ENCODE data around the gene PPP4C.
"Not testable (repeated sequence)": the region's sequence is repeated elsewhere in the genome, so short reads cannot be mapped to it uniquely, and the experiment has no call there.

PPP4C gene

GRCh38 chr16:30030841-30031413 lies 44.9 kb upstream of the PPP4C start, which contains the start of gene TLCD3B:
TSS of gene TLCD3B (minus strand) at chr16:30031271. CDS start at chr16:30030527, 744 bp downstream.
- H3K4me1 ChIP-seq (ENCODE audit: control insufficient read depth in 1 of 2, insufficient read depth in 1 of 2, low read depth in 1 of 2, low read length in 1 of 2) = peaks cover 0 to 6% of the 10 kb centered on the region in 2 experiments
- H3K36me3 ChIP-seq = no peaks in the 10 kb centered on the region
- H3K27ac ChIP-seq = no peak within 1 kb of the TSS
- no peaks in the 10 kb centered on the region for H3K9me3 ChIP-seq
- no peak within 1 kb of the TSS for H3K4me3 ChIP-seq (ENCODE audit: low read depth in 1 of 2, low read length in 1 of 2)
- TF ChIP-seq, protein P1, sequence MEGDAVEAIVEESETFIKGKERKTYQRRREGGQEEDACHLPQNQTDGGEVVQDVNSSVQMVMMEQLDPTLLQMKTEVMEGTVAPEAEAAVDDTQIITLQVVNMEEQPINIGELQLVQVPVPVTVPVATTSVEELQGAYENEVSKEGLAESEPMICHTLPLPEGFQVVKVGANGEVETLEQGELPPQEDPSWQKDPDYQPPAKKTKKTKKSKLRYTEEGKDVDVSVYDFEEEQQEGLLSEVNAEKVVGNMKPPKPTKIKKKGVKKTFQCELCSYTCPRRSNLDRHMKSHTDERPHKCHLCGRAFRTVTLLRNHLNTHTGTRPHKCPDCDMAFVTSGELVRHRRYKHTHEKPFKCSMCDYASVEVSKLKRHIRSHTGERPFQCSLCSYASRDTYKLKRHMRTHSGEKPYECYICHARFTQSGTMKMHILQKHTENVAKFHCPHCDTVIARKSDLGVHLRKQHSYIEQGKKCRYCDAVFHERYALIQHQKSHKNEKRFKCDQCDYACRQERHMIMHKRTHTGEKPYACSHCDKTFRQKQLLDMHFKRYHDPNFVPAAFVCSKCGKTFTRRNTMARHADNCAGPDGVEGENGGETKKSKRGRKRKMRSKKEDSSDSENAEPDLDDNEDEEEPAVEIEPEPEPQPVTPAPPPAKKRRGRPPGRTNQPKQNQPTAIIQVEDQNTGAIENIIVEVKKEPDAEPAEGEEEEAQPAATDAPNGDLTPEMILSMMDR (IDR thresholded peaks at IDR 0.05) = no peak
- peaks cover 95% of the 10 kb centered on the region for H3K27me3 ChIP-seq

DNA sequence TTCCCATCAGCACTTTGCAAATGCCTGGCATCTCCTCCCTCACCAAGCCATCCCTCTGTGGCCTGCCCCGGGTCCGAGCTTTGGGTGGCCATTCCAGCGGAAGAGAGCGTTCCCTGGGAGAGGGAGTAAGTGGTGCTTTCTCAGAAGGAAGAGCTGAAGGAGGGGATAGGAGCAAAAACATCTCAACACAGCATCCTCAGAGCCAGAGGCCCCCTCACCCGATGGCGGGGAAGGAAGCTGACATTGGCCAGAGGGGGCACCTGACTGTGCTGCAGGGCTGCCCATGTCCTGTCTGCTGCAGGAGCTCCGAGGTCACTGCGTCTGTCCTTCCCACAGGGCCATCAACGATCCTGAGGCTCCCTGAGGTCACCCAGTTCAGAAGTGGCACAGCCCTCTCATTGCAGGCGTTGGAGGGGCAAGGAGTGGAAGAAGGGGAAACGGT lies 44.3 kb upstream of the PPP4C start:
- H3K27ac ChIP-seq = no peak overlapping the region
- H3K36me3 ChIP-seq = no peaks in the 10 kb centered on the region
- peaks cover 95% of the 10 kb centered on the region for H3K27me3 ChIP-seq
- H3K9me3 ChIP-seq = no peaks in the 10 kb centered on the region
- H3K4me1 ChIP-seq (ENCODE audit: control insufficient read depth in 1 of 2, insufficient read depth in 1 of 2, low read depth in 1 of 2, low read length in 1 of 2) = peaks cover 0 to 6% of the 10 kb centered on the region in 2 experiments
- TF ChIP-seq, protein P1 (IDR thresholded peaks at IDR 0.05) = no peak
- H3K4me3 ChIP-seq (ENCODE audit: low read depth in 1 of 2, low read length in 1 of 2) = no peak overlapping the region

GRCh38 chr16:30032083-30032819 lies 43.5 kb upstream of the PPP4C start:
- TF ChIP-seq, protein P1 (IDR thresholded peaks at IDR 0.05) = peak; percentile 84
- Histone ChIP-seq H3K27ac (no peak overlapping the region), H3K36me3 (no peaks in the 10 kb centered on the region), H3K4me1 (ENCODE audit: control insufficient read depth in 1 of 2, insufficient read depth in 1 of 2, low read depth in 1 of 2, low read length in 1 of 2) (peaks cover 0 to 6% of the 10 kb centered on the region in 2 experiments), H3K9me3 (no peaks in the 10 kb centered on the region), H3K4me3 (ENCODE audit: low read depth in 1 of 2, low read length in 1 of 2) (no peak overlapping the region), H3K27me3 (peaks cover 88% of the 10 kb centered on the region)

- TF ChIP-seq, protein P1 (IDR thresholded peaks at IDR 0.05) = no peak
- Histone ChIP-seq H3K4me1 (ENCODE audit: control insufficient read depth in 1 of 2, insufficient read depth in 1 of 2, low read depth in 1 of 2, low read length in 1 of 2) (peaks cover 0 to 6% of the 10 kb centered on the region in 2 experiments), H3K27ac (no peak overlapping the region), H3K9me3 (no peaks in the 10 kb centered on the region), H3K27me3 (peaks cover 78% of the 10 kb centered on the region), H3K4me3 (ENCODE audit: low read depth in 1 of 2, low read length in 1 of 2) (no peak overlapping the region), H3K36me3 (no peaks in the 10 kb centered on the region)
Observed at GRCh38 chr16:30033270-30033669, 42.5 kb upstream of the PPP4C start.

DNA sequence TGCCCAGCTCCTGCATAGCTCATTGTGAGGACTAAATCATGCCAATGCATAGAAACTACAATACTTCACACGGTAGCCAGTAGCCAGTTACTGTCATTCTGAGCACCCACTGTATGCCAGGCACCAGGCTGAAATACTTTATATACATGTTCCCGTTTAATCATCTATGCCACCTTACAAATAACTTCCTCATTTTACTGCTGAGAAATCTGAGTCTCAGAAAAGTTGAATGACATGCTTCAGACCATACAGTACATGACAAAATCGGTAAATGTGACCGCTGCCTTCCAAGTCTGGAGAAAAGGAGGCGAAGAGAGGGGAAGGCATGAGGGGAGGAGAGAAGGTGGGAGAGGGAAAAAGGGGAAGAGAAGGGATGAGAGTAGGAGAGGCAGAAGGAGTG lies 35.6 kb upstream of the PPP4C start:
- no peaks in the 10 kb centered on the region for H3K4me1 ChIP-seq (ENCODE audit: control insufficient read depth in 1 of 2, insufficient read depth in 1 of 2, low read depth in 1 of 2, low read length in 1 of 2)
- peaks cover 22% of the 10 kb centered on the region for H3K27me3 ChIP-seq
- H3K4me3 ChIP-seq (ENCODE audit: low read depth in 1 of 2, low read length in 1 of 2) = no peak overlapping the region
- TF ChIP-seq, protein P1 (IDR thresholded peaks at IDR 0.05) = no peak
- H3K27ac ChIP-seq = no peak overlapping the region
- no peaks in the 10 kb centered on the region for H3K9me3 ChIP-seq
- H3K36me3 ChIP-seq = no peaks in the 10 kb centered on the region

- not testable (repeated sequence) for H3K4me3 ChIP-seq (ENCODE audit: low read depth in 1 of 2, low read length in 1 of 2); H3K36me3 ChIP-seq; H3K27ac ChIP-seq; H3K4me1 ChIP-seq (ENCODE audit: control insufficient read depth in 1 of 2, insufficient read depth in 1 of 2, low read depth in 1 of 2, low read length in 1 of 2); H3K9me3 ChIP-seq
- H3K27me3 ChIP-seq = peaks cover 19% of the 10 kb centered on the region
Observed at GRCh38 chr16:30040690-30041089, 35.1 kb upstream of the PPP4C start.

All from neutrophil (primary cell).